Inflammatory macrophage treated with lipopolysaccharide for 4 hours (primary cell): ENCODE results near the gene METTL8.

Source experiments
- DNase-seq: peaks from one replicate; pipeline ENCODE4 v3.0.0-alpha.2; 2020

The METTL8 gene, protein sequence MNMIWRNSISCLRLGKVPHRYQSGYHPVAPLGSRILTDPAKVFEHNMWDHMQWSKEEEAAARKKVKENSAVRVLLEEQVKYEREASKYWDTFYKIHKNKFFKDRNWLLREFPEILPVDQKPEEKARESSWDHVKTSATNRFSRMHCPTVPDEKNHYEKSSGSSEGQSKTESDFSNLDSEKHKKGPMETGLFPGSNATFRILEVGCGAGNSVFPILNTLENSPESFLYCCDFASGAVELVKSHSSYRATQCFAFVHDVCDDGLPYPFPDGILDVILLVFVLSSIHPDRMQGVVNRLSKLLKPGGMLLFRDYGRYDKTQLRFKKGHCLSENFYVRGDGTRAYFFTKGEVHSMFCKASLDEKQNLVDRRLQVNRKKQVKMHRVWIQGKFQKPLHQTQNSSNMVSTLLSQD

DNA sequence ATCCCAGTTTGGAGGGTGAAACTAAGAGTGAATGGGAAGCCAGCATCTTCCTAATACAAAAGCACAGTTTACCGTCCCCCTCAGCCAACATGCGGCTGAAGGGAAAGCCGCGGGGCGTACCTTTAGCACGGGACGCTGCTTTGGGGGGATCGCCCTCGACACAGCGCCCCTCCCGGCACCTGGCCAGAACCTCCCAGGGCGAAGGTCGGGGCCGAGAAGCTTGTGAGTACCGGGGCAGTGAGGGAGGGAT lies at the start of gene METTL8:
Gene METTL8 (minus strand): TSS at position 228 of the 250 bp plus-strand sequence. CDS start 41,805 bp downstream, outside the sequence.
- no peak for DNase-seq

DNA sequence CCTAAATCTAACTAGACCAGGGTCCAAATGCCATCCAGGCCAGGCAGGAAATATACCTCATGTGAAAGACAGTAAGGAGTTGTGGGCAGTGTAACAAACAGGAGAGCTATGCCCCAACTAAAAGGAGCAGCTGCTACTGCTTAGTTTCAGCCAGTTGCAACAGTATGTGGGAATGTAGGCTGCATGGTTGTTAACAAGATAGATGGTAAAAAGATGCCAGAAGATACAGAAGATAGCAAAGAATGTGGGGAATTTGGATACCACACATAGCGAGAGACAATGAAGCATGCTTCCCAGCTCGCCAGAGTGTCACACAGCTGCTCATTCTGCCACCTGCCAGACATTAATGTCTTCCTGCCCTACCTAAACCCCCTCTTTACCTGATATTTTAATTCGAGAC lies 49.1 kb upstream of the METTL8 start:
- DNase-seq, result no peak

DNA sequence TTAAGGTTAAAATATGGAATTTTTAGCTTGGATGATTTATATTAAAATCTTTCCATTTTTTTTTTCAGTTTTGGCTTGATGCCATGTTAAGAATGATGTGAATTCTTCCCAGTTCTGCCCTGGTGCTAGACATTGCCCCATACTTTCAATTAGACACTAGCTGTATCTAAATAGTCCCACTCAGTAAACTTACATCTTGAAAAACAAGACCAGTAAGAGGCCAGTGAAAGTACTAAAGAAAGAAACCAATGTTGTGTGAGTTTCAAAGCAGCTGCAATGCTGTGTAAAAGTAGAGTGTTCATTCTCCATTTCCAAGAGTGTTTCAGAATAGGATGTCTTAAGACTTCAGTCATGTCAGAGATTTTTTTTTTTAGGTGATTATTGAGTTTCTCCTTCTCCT lies 48.5 kb upstream of the METTL8 start:
- DNase-seq, result no peak

DNA sequence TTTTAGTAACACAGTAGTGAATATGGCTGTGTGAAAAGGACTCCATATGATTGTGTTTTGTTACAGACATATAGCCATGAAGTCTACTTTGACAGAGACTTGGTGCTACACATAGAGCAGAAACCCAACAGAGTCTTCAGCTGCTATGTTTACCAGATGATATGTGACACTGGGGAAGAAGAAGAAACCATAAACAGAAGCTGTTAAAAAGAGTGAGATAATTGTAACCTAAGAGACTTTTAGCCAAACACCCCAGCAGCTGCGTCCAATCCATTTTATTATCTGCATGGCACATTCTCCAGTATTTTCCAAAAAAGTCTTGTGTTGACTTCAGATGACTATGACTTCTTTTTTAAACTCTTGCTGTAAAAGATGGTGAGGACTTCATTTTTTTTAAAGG lies 47.1 kb upstream of the METTL8 start:
- no peak for DNase-seq

DNA sequence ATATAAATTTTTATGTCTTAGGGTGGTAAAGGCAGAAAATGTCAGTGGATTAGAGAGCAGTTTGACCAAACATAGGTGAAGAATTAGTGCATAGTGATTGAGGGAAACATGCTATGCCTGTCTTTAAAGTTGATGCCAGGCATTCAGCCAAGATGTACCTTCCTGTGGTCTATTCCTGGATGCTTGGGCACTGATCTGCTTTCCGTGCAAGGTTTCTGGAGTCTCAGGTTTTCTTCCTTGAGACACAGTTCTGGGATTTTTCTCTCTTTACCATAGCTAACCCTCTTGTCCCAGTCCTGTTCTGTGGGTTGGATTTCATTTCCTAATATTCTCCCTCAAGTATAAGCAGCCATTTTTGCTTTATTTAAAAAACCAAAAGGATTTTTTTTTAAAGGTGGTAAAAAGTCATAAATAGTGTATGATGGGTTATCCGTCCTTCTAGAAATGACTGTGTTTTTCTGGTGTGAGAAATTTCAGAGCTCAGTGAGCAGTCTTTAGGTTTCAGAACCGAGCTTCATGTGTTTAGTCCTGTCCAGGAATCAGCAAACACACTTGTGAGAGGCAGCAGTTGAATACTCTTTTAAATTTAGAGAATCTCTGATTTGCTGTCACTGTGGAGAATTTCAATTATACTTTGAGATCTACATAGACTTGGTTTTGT lies 45.5 kb upstream of the METTL8 start:
- DNase-seq, result no peak

DNA sequence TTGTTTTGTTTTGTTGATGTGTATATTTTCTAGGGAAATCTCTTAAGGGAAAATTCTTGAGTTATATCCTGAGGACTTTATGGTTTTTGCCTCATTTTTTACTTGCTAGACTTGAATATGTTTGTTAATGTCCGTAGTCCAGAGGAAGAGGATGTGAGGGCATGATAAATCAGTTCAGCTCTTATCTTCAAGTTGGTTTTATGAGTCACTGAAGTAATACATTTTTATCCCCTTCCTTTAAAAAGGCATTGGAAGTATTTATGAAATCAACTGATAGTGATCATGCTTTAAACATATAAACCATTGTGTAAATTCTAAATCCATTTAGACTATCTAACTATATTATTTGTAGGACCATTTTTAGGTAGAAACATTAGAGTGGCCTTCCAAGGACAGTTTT lies 44.6 kb upstream of the METTL8 start:
- no peak for DNase-seq

DNA sequence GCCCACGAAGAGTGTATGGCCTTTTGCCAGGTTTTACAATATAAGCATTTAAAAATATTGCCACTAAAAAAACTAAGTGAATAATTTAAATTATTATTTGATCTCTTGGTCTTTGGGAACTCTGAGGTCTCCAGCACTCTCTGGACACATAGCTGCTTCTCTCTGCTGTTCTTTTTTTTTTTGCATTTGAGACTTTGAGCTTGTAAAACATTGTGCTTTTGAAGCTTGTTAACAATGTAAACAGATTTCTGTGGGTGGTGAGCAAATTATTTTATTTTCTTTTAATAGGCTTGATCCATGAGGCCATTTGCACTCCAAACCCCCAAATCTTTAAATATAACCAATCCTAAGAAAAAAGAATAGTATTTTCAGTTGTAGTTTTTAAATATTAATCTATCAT lies 42.2 kb upstream of the METTL8 start:
- no peak for DNase-seq

DNA sequence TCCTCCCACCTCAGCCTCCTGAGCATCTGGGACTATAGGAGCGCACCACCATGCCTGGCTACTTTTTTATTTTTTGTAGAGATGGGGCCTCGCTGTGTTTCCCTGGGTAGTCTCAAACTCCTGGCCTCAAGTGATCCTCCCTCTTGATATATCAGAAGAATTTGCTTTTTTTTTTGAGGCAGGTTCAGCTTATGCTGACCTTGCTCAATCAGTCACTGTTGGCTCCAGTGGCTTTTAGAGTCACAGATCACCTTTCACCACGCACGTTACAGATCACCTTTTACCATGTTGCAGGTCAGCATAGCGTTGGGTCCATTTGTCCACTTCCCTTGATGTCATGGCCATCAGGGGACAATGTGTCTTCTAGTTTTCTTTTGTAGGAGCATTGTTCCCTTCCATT lies 36.3 kb upstream of the METTL8 start:
- DNase-seq, result no peak

DNA sequence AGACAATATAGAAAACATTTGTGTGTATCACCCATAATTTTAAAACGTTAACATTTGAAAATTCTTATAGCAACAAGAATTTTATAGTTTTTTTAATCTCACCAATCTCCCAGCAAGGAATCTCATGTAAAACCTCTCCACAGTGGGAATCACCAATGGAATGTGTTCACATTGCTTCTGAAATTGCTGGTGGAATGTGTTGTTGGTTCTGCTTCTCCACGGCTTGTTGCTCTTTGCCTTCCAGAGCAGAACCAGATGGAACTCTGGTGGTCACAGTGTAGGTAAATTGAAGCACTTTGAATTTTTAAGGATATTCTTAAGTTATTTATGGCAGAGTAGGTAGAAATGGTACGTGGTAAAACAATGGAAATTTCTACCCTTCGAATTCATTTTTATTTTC lies 35.4 kb upstream of the METTL8 start:
- no peak for DNase-seq

DNA sequence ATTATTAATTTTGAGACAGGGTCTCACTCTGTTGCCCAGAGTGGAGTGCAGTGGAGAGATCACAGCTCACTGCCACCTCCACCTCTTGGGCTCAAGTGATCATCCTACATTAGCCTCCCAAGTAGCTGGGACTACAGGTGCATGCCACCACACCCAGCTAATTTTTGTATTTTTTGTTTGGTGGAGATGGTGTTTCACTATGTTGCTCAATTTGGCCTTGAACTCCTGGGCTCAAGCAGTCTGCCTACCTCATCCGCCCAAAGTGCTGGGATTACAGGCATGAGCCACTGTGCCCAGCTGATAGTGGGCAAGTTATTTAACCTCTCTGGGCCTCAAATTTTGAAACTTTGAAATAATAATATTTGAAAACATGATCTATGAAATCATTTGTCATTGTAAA lies 26.7 kb upstream of the METTL8 start:
- DNase-seq, result no peak

DNA sequence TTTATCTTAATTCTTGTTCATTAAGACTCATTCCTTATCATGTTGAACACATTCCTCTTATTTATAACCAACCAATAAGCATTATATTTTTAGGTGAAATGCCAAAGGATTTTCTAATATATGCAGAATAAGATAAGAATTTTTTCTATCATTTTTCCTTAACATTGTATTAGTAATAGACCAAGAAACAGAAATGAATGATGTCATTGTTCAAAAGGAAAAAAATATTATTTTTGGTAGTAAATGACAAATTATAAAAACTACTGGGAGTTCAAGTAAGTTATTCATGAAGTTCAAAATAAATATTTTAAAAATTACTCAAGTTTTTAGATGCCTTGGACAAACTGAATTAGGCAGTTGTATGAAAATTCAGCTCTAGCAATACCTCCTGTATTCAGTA lies 25.7 kb upstream of the METTL8 start:
- no peak for DNase-seq

DNA sequence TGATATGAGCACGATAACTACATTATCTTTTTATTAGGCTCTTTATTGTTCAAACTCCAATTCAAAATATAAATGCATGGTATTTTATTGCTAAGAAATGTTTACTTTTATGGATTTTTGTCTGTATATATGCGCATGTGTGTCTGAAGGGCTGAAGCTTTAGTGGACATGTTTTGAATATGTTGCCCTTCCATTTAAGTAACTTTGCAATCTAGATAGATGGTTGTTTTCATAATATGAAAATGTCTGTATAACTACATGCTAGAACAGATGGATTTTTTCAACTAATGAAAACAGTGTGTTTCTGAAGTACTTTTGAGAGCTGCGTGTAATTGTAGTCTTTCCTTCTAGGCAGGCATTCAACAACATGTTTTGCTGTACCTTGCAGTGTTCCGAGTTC lies 19.0 kb upstream of the METTL8 start:
- DNase-seq, result no peak

DNA sequence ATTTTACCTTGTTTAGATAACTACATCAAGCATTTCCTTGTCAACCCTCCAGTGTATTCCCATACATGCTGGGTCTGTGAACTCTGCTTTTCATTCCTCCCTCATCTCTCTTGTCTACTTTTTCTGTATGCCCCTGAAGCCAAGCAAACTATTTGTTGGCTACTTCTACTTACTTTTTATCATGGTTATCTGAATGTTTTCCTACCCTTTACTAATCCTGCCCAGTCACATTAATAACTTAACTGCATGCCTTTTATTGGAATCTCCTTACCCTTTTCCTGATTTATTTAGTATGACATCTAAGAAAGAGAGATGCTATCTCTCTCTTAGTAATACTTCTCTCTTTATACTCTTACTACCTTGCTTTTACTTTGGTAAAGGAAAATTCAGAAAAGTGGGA lies 17.3 kb upstream of the METTL8 start:
- DNase-seq, result no peak

DNA sequence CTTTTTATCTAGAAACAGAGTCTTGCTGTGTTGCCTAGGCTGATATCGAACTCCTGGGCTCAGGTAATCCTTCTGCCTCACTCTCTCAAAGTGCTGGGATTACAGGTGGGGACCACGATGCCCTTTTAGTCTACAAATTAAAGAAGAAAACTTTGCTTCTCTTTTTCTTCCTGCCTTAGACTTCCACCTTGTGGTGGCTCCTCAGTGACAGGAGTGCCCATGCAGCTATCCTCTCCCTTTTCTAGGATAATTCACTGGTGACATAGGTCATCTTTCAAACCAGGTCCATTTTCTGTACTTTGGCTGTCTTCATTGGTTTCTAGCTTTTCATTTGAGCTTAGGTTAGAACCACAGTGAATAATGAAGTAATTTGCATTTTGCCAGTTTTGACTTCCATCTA lies 13.9 kb upstream of the METTL8 start:
- DNase-seq, result no peak

DNA sequence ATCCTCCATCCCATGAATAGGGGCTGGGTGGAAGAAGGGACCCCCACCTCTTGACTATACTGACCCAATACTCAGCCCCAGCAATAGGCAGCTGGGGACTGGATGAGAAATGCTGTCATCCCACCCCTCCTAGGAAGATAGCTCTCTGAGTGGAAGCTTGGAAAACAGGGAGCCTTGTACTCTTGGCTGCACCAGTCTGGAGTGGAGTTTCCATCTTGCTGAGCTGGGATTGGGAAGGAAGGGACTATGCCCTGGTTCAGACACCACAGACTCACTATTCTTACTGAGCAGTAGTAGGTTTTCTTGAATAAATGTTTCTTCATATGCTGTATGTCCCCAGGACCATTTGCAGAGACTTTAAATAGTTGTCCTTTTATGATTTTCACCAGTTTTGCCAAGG lies 7.7 kb upstream of the METTL8 start:
- no peak for DNase-seq

DNA sequence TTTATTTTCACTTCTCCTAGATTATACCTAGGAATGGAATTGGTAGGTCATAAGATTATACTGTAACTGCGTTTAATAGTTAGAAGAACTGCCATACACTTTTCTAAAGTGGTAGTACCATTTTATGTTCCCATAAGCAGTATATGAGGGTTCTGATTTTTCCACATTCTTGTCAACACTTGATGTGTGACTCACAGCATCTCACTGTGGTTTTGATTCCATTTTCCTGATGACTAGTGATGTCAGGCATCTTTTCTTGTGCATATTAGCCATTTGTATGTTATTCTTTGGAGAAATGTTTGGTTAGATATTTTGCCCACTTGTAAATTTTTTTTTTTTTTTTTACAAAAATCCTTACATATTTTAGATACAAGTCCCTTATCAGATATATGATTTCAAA lies 2.5 kb upstream of the METTL8 start:
- DNase-seq, result peak; percentile 23

DNA sequence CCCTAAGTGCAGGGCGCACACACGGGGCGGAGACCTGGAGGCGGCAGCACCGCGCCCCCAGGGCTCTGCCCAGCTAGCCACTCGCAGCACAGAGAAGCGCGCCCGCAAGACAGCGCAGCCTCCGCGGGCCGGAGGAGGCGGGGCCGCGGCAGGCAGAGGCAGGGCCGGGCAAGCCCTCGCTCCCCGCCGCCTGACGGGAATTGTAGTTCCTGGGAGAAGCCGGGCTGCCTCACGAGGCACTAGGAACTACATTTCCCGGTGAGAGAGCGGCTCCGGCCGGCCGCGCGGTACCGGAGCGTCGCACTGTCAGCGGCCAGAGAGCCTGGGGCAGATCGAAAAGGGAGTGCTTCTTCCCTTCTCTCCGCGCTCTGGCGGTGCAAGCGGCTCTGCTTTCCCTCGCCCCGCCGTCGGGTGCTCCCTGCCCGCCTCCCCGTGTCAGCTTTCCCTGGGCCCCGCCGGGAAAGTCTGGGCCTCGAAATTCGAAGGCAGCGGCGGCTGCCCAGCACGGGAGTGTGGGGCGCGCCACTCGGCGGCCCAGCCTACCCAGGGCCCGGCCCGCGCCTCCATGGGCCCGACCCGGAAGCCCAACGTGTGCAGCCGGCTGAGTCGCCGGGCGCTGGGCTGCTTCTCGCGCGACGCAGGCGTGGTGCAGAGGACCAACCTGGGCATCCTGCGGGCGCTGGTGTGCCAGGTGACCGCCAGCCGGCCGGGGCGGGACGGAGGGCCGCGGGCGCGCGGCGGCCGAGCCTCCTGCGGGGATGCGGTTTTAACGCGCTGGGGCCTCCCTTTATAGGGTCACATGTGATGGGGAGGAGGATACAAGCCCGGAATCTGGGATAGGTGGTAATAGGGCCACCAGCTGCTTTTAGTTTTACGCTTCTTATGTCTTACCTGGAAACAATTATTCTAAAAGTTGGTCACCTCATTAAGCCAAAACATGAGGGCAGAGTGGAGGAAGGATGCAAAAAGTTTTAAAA lies 511 bp upstream of the METTL8 start, which contains the start of gene DCAF17:
Gene DCAF17 (plus strand): TSS at position 214 of the 977 bp plus-strand sequence. CDS start 352 bp downstream, at position 566.
- DNase-seq, result peak; percentile 97

DNA sequence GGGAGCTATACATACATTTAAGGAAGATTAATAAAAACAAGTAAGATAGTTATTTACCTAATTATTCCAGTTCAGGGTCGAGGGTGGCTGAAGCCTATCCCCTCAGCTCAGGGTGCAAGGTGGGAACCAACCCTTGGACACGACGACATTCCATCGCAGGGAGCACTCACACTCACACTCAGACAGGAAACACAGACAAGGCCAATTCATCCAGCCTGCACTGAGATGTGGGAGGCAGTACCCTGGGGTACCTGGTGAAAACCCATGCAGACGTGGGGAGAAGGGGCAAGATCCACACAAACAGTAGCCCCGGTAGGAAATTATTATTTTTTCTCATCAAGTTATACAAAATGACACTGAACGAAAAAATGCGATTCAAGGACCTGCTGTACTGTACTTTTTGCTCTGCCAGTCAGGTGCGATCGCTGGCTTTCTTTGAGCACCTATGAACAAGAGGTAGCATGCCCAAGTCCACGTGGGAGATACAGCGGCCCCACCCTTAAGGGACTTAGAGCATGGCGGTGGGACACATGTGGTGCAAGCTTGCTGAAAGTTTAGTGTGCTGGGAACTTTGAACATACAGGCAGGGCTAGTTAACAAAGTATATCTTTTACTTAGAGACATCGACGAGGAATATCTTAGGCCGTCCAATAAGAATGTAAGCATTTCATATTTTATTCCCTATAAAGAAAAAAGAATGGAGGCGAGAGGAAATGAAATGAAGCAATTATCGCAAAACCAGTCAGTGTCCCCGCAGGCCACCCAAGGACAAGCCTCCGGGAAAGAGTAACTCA lies 624 bp downstream of the METTL8 start:
- DNase-seq, result peak; percentile 5

DNA sequence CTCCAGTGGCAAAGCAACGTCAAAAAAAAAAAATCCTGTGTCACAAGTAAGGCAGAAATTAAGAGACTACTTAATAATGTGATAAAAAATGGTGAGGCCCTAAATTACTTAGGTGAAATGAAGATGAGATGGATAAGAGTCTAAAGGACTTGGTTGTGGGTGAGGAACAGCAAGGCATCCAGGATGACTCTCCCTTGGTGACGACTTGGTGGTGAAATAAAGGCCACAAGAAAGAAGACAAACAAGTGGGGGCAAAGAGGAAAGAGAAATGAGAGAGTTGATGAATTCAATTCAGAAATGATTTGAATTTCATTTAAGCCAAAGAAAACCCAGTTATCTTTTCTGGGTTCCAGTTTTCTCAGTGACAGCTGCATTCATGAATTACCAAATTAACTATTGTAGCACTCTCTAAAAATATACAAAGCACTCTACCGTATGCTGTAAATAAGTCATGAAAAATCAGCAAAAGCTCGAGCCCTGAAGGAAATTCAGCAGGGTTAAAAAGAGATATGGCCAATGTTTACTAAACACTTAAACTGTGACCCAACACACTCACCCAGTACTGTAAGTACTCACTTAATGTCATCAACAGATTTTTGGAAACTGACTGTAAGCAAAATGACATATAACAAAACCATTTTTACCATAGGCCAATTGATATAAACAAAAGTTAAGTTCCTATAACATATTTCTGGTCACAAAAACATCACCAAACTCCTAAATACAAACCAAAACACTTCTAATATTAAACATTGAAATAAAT lies 1.4 kb downstream of the METTL8 start:
- DNase-seq, result no peak

DNA sequence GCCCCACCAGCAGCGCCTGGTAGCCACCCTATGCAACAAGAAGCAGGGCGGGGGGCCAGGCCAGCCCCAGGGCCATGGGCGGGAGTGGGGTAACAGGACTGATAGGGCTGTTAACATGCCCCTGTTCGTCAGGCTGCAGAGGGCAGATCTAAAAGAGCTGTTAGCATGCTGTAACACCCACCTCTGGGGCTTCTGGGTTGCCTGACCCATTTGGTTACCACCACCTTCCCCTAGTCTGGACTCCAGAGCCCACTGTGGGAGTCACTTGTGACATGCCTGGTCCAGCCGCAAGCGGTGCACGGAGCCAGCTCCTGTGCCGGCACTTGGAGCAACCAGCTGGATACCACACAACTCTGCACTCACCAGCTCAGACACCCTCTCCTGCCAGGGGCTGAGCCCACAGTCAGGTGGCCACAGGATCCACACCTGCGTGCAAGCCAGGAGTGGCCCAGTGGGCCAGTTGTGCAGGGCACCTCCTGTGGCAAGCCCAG lies 2.1 kb downstream of the METTL8 start:
- DNase-seq, result no peak

DNA sequence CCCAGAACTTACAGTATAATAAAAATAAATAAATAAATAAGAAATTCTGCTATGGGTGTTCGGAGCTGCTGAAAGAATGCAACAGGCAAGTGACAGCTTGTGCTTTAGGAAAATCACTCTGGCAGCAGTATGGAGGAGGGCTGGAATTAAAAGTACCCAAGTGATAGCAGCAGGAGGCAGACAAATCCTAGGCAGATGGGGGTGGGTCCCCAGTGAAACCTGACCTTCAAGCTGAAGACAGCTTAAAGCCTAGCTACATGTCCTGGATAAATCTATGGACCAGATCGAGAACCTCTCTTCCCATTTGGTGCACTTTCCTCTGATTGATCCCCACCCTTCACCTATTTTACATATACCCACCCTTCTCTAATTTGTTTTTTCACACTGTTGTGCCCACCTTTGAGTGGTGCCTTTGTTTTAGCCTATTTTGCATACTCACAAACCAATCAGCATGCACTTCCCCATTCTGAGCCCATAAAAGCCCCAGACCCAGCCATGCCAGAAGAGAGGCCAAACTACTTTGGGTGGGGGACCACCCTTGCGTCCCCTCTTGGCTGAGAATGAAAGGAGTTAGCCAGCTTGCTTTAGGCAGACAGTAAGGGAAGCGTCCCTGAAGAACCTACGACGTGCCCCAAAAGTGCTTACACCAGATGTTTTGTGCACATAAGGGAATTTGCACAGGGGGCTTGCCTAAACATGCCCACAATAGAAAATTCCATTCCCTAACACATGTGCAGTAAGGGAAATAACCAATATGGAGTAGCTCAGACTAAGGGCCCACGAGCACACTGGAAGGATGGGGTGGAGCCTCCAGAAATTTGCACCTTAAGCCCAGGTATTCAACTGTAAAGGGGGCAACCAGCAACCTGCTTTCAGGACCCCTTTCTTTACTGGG lies 3.0 kb downstream of the METTL8 start:
- no peak for DNase-seq
